ENCODE results near the gene ADRA2C. TPM values are rescaled to one million over a fixed set of nuclear protein-coding genes. Genes with fewer than 3 reads are reported as not detected.

Gene ADRA2C
- total RNA-seq, 2 experiments from 2014 or later = not detected

DNA sequence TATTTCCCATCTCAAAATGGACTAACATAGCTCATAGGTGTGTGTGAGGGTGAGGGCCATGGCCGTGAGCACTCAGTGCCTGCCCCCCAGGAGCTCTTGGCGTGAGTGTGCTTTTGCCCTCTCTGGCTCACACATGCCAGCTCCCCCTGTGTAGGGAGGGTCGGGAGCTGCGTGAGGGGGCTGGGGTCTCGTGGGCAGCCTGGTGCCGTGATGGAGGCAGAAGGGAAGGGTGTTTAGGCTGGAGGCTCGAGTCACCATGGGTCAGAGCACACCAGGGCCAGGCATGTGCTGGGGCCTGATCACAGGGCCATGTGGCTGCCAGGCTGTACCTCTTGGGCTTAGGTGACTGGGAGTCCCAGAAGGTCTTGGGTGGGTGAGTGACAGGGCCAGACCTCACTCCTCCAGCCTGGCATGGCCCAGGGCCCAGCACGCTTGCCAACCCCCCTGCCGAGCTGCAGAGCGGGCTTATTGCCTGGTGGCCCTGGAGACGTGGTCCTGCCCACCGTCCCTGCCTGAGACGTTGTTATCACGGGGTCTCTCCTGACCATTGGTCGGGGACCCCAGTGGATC, 44.0 kb downstream of the ADRA2C start:
- TF ChIP-seq, protein P1, sequence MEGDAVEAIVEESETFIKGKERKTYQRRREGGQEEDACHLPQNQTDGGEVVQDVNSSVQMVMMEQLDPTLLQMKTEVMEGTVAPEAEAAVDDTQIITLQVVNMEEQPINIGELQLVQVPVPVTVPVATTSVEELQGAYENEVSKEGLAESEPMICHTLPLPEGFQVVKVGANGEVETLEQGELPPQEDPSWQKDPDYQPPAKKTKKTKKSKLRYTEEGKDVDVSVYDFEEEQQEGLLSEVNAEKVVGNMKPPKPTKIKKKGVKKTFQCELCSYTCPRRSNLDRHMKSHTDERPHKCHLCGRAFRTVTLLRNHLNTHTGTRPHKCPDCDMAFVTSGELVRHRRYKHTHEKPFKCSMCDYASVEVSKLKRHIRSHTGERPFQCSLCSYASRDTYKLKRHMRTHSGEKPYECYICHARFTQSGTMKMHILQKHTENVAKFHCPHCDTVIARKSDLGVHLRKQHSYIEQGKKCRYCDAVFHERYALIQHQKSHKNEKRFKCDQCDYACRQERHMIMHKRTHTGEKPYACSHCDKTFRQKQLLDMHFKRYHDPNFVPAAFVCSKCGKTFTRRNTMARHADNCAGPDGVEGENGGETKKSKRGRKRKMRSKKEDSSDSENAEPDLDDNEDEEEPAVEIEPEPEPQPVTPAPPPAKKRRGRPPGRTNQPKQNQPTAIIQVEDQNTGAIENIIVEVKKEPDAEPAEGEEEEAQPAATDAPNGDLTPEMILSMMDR (IDR thresholded peaks at IDR 0.05) = no peak
- Histone ChIP-seq H3K4me3 (ENCODE audit: low read length) (no peak overlapping the region), H3K36me3 (ENCODE audit: insufficient read depth, low read length) (no peaks in the 10 kb centered on the region), H3K27me3 (ENCODE audit: control insufficient read depth in 1 of 2, insufficient read depth in 2 of 2, low read length in 2 of 2) (peaks cover 0 to 4% of the 10 kb centered on the region in 2 experiments), H3K9me3 (ENCODE audit: control insufficient read depth in 1 of 2, insufficient read depth in 1 of 2, low read length in 2 of 2) (peaks cover 0 to 12% of the 10 kb centered on the region in 2 experiments), H3K4me1 (ENCODE audit: insufficient read depth, low read length) (no peaks in the 10 kb centered on the region), H3K27ac (ENCODE audit: low read depth in 1 of 2, low read length in 2 of 2) (no peak overlapping the region)
- intact Hi-C loops (cut with DNase I, micrococcal nuclease) = no loop called here
- DNase-seq = no peak
- Mint-ChIP-seq H3K4me3 (no peak overlapping the region), H3K4me1 (ENCODE audit: low read depth) (no peaks in the 10 kb centered on the region), H3K27me3 (peaks cover 22% of the 10 kb centered on the region), H3K27ac (no peak overlapping the region), H3K36me3 (ENCODE audit: low read depth) (no peaks in the 10 kb centered on the region), H3K9me3 (no peaks in the 10 kb centered on the region)
- POLR2A ChIA-PET = no interaction called here
- ATAC-seq (ENCODE audit: poor library complexity) = no peak
- CTCF ChIA-PET = no interaction called here

DNA sequence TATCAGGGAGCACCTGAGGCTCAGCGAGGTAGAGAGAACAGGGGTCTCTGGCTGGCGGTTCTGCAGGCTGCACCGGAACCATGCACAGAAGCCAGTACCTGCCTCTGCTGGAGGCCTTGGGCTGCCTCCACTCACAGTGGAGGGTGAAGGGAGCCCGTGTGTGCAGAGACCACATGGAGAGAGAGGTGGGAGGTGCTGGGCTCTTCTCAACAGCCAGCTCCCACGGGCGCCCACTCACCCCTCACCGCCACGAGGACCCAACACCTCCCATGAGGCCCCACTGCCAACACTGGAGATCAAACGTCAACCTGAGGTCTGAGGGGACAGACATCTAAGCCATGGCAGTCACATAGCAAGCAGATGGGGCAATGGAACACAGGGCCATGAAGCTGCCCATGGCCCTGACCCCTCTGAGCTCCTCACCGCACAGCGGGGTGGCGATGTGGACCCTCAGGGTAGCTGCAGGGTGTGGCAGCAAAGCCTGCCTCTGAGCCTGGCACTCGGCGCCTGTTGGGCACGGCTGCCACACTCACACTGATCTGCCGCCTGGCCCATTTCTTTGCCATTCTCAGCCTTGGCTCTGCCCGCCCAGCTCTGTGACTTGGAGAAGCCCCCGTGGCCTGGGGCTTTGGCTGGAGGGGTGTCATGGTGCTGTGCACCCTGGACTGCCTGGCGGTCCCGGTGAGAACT, 44.8 kb downstream of the ADRA2C start:
- H3K27ac ChIP-seq (ENCODE audit: low read depth in 1 of 2, low read length in 2 of 2) = no peak overlapping the region
- DNase-seq (no peak), ATAC-seq (ENCODE audit: poor library complexity) (no peak)
- no peaks in the 10 kb centered on the region for H3K36me3 ChIP-seq (ENCODE audit: insufficient read depth, low read length)
- Mint-ChIP-seq H3K27me3 (peaks cover 22% of the 10 kb centered on the region), H3K27ac (no peak overlapping the region), H3K9me3 (no peaks in the 10 kb centered on the region), H3K4me3 (no peak overlapping the region), H3K36me3 (ENCODE audit: low read depth) (no peaks in the 10 kb centered on the region), H3K4me1 (ENCODE audit: low read depth) (no peaks in the 10 kb centered on the region)
- peaks cover 0 to 4% of the 10 kb centered on the region in 2 experiments for H3K27me3 ChIP-seq (ENCODE audit: control insufficient read depth in 1 of 2, insufficient read depth in 2 of 2, low read length in 2 of 2)
- intact Hi-C loops (cut with DNase I, micrococcal nuclease) = no loop called here
- no peaks in the 10 kb centered on the region for H3K4me1 ChIP-seq (ENCODE audit: insufficient read depth, low read length)
- POLR2A ChIA-PET = no interaction called here
- H3K9me3 ChIP-seq (ENCODE audit: control insufficient read depth in 1 of 2, insufficient read depth in 1 of 2, low read length in 2 of 2) = peaks cover 0 to 12% of the 10 kb centered on the region in 2 experiments
- H3K4me3 ChIP-seq (ENCODE audit: low read length) = no peak overlapping the region
- CTCF ChIA-PET = no interaction called here
- TF ChIP-seq, protein P1 (IDR thresholded peaks at IDR 0.05) = no peak

DNA sequence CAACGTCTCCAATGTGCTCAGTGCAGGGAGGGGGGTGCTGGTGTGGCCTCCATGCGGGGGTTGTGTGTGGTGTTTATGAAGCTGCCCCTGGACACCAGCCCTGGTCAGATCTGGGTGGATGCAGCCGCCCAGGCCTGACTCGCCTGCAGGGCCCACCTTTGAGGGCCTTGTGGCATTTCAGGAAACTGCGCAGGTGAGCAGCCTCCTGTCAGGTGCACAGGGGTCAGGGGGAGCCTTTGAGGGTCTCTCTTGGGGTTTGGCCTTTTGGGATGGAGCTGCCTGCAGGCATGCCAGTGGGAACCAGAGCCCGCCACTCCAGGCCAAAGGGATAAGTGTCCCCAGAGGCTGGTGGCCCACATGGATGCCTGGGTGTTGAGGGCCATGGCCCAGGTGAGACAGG, 45.4 kb downstream of the ADRA2C start:
- H3K4me1 ChIP-seq (ENCODE audit: insufficient read depth, low read length) = no peaks in the 10 kb centered on the region

More for the DNA sequence above, 45.4 kb downstream of the ADRA2C start:
- H3K27ac Mint-ChIP-seq = no peak overlapping the region
- TF ChIP-seq, protein P1 (IDR thresholded peaks at IDR 0.05) = no peak
- CTCF ChIA-PET = no interaction called here
- peaks cover 22% of the 10 kb centered on the region for H3K27me3 Mint-ChIP-seq
- H3K4me1 Mint-ChIP-seq (ENCODE audit: low read depth) = no peaks in the 10 kb centered on the region
- intact Hi-C loops (cut with DNase I, micrococcal nuclease) = no loop called here
- POLR2A ChIA-PET = no interaction called here
- ATAC-seq (ENCODE audit: poor library complexity) (no peak), DNase-seq (no peak)
- H3K36me3 ChIP-seq (ENCODE audit: insufficient read depth, low read length) = no peaks in the 10 kb centered on the region
- H3K27ac ChIP-seq (ENCODE audit: low read depth in 1 of 2, low read length in 2 of 2) = no peak overlapping the region
- no peak overlapping the region for H3K4me3 Mint-ChIP-seq
- H3K9me3 ChIP-seq (ENCODE audit: control insufficient read depth in 1 of 2, insufficient read depth in 1 of 2, low read length in 2 of 2) = peaks cover 0 to 19% of the 10 kb centered on the region in 2 experiments
- no peak overlapping the region for H3K4me3 ChIP-seq (ENCODE audit: low read length)
- peaks cover 0 to 4% of the 10 kb centered on the region in 2 experiments for H3K27me3 ChIP-seq (ENCODE audit: control insufficient read depth in 1 of 2, insufficient read depth in 2 of 2, low read length in 2 of 2)
- H3K9me3 Mint-ChIP-seq = no peaks in the 10 kb centered on the region
- no peaks in the 10 kb centered on the region for H3K36me3 Mint-ChIP-seq (ENCODE audit: low read depth)
